BJ (cell line): ENCODE data around the gene NISCH. TPM values are rescaled to one million over a fixed set of nuclear protein-coding genes. Genes with fewer than 3 reads are reported as not detected.

Source experiments
- CTCF ChIA-PET: fragments of 350-600 bp; formaldehyde crosslinking; extraction: SDS; loops from one replicate; lab custom pipeline; 2021; ENCODE audit warnings: antibody characterized with exemption, inconsistent platforms; lab: Yijun Ruan, JAX
- POLR2A ChIA-PET: fragments of 300-600 bp; sonication (Branson Sonifier 250); formaldehyde crosslinking; extraction: SDS; loops from one replicate; lab custom pipeline; 2021; ENCODE audit warnings: antibody characterized with exemption; lab: Charles Lee
- DNase-seq: peaks from one replicate; pipeline ENCODE4 v3.0.0-alpha.2; 2011; ENCODE audit warnings: low read depth
- H3K27me3 ChIP-seq: 2 replicates; pipeline ENCODE4 v1.6.0; 2011; ENCODE audit warnings: low read length; ENCODE audit not compliant: control insufficient read depth, insufficient read depth
- H3K36me3 ChIP-seq: 2 replicates; pipeline ENCODE4 v1.5.1; 2011; ENCODE audit warnings: low read length; ENCODE audit not compliant: control insufficient read depth, insufficient read depth
- H3K4me3 ChIP-seq: 2 replicates; pipeline ENCODE4 v1.5.1; 2011; ENCODE audit warnings: low read depth, mild to moderate bottlenecking, control low read depth, low read length
- polyA plus RNA-seq: library from polyadenylated mRNA; depleted of rRNA; stranded (reverse); fragments of >200 nt; gene quantifications from 2 replicates; pipeline ENCODE4 v1.2.3, GENCODE V29; 2011
- TF ChIP-seq, protein P1 (sequence below): IDR thresholded peaks from 2 replicates; pipeline ENCODE4 v1.5.1; 2011; ENCODE audit warnings: low read depth, mild to moderate bottlenecking, control low read depth, inconsistent platforms, low read length, moderate library complexity; ENCODE audit not compliant: insufficient read depth

NISCH gene
- polyA plus RNA-seq, 1 experiment = 95.3 TPM

DNA sequence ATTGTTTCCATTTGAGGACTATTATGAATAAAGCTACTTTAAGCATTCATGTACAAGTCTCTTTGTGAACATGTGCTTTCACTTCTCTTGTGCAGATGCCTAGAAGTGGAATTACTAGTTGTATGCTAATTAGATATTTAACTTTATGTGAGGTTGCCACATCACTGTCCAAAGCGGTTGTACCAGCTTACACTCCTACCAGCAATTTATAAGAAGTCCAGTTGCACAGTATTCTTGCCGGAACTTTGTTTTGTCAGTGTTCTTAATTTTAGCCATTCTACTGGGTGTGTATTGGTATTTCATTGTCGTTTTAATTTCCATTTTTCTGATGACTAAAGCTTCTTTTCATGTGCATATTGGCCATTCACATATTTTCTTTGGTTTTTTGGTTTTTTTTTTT lies 39.6 kb upstream of the NISCH start:
- Histone ChIP-seq H3K4me3 (no peak overlapping the region), H3K27me3 (no peaks in the 10 kb centered on the region), H3K36me3 (no peaks in the 10 kb centered on the region)
- ChIA-PET POLR2A (no interaction called here), CTCF (interaction anchor here (0.7 to 1.2 kb wide), 3 partner anchors 9 to 32 kb away, joined by 3 to 4 read pairs (median 3); no protein-coding TSS in a partner anchor)
- TF ChIP-seq, protein P1, sequence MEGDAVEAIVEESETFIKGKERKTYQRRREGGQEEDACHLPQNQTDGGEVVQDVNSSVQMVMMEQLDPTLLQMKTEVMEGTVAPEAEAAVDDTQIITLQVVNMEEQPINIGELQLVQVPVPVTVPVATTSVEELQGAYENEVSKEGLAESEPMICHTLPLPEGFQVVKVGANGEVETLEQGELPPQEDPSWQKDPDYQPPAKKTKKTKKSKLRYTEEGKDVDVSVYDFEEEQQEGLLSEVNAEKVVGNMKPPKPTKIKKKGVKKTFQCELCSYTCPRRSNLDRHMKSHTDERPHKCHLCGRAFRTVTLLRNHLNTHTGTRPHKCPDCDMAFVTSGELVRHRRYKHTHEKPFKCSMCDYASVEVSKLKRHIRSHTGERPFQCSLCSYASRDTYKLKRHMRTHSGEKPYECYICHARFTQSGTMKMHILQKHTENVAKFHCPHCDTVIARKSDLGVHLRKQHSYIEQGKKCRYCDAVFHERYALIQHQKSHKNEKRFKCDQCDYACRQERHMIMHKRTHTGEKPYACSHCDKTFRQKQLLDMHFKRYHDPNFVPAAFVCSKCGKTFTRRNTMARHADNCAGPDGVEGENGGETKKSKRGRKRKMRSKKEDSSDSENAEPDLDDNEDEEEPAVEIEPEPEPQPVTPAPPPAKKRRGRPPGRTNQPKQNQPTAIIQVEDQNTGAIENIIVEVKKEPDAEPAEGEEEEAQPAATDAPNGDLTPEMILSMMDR = no peak
- no peak for DNase-seq

- TF ChIP-seq, protein P1 = no peak
- H3K36me3 ChIP-seq = no peaks in the 10 kb centered on the region
- ChIA-PET POLR2A (no interaction called here), CTCF (interaction anchor here (1.2 to 6.9 kb wide), 4 partner anchors 8 to 200 kb away, joined by 3 to 49 read pairs (median 16); partner anchors contain the start of gene SEMA3G)
- no peak for DNase-seq
- H3K4me3 ChIP-seq = no peak overlapping the region
- no peaks in the 10 kb centered on the region for H3K27me3 ChIP-seq
Measured at GRCh38 chr3:52420388-52420787, 35.0 kb upstream of the NISCH start.

- Histone ChIP-seq H3K36me3 (no peaks in the 10 kb centered on the region), H3K4me3 (no peak overlapping the region), H3K27me3 (no peaks in the 10 kb centered on the region)
- ChIA-PET POLR2A (no interaction called here), CTCF (interaction anchor here (2.7 to 6.9 kb wide), 2 partner anchors 10 to 25 kb away, joined by 16 to 49 read pairs; partner anchors contain the start of gene SEMA3G)
- TF ChIP-seq, protein P1 = no peak
- DNase-seq = no peak
Measured at GRCh38 chr3:52422669-52423068, 32.7 kb upstream of the NISCH start.

GRCh38 chr3:52423173-52423572 lies 32.2 kb upstream of the NISCH start:
- ChIA-PET CTCF (interaction anchor here (2.7 to 6.9 kb wide), 2 partner anchors 11 to 24 kb away, joined by 16 to 49 read pairs; partner anchors contain the start of gene SEMA3G), POLR2A (no interaction called here)
- TF ChIP-seq, protein P1 = no peak
- Histone ChIP-seq H3K27me3 (no peaks in the 10 kb centered on the region), H3K36me3 (no peaks in the 10 kb centered on the region), H3K4me3 (no peak overlapping the region)
- no peak for DNase-seq

DNA sequence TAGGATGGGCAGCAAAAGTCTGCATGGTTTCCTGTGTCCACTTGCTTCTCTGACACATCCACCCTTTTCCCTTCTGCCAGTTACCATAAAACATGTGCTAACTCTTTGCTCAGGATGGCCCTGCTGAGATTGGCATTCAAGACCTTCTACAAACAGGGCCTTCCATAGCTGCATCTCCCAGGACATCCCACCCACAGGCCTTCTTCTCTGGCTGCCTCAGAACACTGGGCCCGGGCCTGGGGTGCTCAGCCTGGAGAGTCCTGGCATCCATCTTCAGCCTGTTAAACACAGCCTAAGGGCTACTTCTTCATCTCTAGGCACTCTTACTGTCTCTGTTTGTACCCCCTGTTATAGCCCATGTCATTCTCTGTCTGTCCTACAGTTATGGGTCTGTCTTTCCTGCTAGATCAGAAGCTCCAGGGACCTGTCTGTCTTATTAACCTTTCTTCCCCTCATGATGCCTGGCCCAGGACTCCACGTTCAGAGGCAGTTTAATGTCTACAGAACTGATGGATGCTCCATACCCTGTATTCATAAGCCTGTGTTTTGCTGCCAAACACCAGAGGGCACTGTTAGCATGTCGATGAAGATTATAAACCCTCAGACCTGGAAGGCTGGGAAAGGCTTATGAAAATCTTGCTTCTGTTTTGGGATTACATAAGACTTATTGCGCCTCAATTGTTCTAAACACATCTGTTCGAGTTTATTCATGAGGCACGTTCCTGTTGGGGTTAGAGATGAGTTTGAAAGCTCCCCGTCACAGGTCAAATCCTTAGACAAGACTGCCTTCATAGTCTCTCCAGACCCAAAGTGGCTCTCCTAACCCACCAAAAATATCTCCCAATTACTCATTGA lies 27.0 kb upstream of the NISCH start:
- Histone ChIP-seq H3K4me3 (no peak overlapping the region), H3K27me3 (no peaks in the 10 kb centered on the region), H3K36me3 (no peaks in the 10 kb centered on the region)
- DNase-seq = peak; percentile 43
- POLR2A ChIA-PET = no interaction called here
- TF ChIP-seq, protein P1 = peak; percentile 83
- CTCF ChIA-PET = interaction anchor here (0.5 to 16.0 kb wide), 12 partner anchors 10 to 451 kb away, joined by 3 to 445 read pairs (median 5); partner anchors contain the start of genes SEMA3G, TNNC1 and UQCC5
